Sigmoid colon (tissue), 4 donors: Measurements from ENCODE around the gene TSEN34.

Source experiments
- EP300 ChIP-seq, 4 donors: sonication (generic); formaldehyde crosslinking; IDR thresholded peaks; one replicate each; pipeline ENCODE4 v1.6.1; 2017; ENCODE audit warnings: antibody characterized with exemption in 4 of 4
- POLR2A ChIP-seq, 2 donors: fragments of 450-650 bp; IDR thresholded peaks; one replicate each; pipeline ENCODE4 v1.6.1; 2016; ENCODE audit warnings: antibody characterized with exemption in 2 of 2, mild to moderate bottlenecking in 2 of 2, moderate library complexity in 2 of 2
- POLR2AphosphoS5 ChIP-seq, 4 donors: sonication (generic); formaldehyde crosslinking; IDR thresholded peaks; one replicate each; pipeline ENCODE4 v1.6.1; 2017; ENCODE audit warnings: antibody characterized with exemption in 4 of 4
- TF ChIP-seq, protein P1 (sequence below), 4 experiments: fragments of 450-650 bp in 3 of 4; fragments of 200-600 bp in 1 of 4; IDR thresholded peaks; one replicate each; pipeline ENCODE4 v1.5.1; 2016 to 2019; ENCODE audit warnings: antibody characterized with exemption in 4 of 4, mild to moderate bottlenecking in 3 of 4, moderate library complexity in 2 of 4

DNA sequence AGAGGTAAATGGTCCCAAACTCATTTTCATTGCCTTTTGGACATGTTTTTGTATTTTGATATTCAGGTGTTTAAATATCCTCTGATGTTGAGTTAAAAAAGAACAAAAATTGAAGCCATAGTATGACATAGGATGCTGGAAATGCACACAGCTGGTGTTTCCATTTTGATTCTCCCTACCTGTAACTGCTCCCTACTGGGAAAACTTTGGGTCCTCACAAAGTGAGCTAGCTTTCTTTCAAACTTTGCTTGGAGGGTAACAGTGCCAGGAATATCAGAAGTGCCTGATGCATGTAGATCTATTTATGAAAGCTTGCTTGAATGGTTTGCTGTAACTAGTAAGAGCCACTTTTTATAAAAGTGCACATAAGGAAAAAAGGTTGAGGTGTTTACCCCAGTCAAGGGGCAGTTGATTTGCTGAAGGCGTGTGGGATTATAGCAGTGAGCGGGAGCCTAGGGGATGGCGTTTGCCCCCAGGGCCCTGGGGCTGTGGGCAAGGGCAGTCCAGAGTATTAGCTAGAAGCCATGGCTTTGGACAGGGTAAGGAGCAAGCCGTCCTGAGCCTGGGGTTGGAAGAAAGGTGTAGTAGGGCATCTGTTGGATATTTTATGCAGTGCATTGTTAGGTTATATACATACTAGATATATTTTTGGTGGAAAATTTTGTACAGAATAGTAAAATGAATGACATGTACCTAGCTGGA lies 13.8 kb downstream of the TSEN34 start:
- TF ChIP-seq, protein P1, sequence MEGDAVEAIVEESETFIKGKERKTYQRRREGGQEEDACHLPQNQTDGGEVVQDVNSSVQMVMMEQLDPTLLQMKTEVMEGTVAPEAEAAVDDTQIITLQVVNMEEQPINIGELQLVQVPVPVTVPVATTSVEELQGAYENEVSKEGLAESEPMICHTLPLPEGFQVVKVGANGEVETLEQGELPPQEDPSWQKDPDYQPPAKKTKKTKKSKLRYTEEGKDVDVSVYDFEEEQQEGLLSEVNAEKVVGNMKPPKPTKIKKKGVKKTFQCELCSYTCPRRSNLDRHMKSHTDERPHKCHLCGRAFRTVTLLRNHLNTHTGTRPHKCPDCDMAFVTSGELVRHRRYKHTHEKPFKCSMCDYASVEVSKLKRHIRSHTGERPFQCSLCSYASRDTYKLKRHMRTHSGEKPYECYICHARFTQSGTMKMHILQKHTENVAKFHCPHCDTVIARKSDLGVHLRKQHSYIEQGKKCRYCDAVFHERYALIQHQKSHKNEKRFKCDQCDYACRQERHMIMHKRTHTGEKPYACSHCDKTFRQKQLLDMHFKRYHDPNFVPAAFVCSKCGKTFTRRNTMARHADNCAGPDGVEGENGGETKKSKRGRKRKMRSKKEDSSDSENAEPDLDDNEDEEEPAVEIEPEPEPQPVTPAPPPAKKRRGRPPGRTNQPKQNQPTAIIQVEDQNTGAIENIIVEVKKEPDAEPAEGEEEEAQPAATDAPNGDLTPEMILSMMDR (IDR thresholded peaks at IDR 0.05), result no peak
- TF ChIP-seq POLR2A (IDR thresholded peaks at IDR 0.05) (no peak), EP300 (IDR thresholded peaks at IDR 0.05) (no peak), POLR2AphosphoS5 (IDR thresholded peaks at IDR 0.05) (no peak)
